GM18519 (cell line): ENCODE measurements around the gene MMP12.

Source experiments
- ATAC-seq: cut with Tn5 transposase; IDR thresholded peaks from one replicate; pipeline ENCODE4 v1.9.1; 2021; ENCODE audit warnings: mild to moderate bottlenecking, moderate library complexity; ENCODE audit not compliant: unreplicated experiment, low FRiP score

MMP12 gene

GRCh38 chr11:102853055-102853454 is 21.7 kb downstream of the MMP12 start:
- ATAC-seq = no peak

- no peak for ATAC-seq
These were observed 23.6 kb downstream of the MMP12 start for GRCh38 chr11:102850973-102851745.

GRCh38 chr11:102849311-102849710 is 25.5 kb downstream of the MMP12 start:
- ATAC-seq = no peak

- ATAC-seq = no peak
These were observed 28.5 kb downstream of the MMP12 start for GRCh38 chr11:102846292-102846691.

GRCh38 chr11:102843489-102843888 is 31.3 kb downstream of the MMP12 start, which contains the start of gene MMP3:
MMP3 (minus strand) TSS chr11:102843609; CDS start chr11:102843546, 63 bp downstream.
- ATAC-seq = no peak

GRCh38 chr11:102842930-102843329 is 31.9 kb downstream of the MMP12 start:
- ATAC-seq = no peak

- ATAC-seq = no peak
These were observed 34.8 kb downstream of the MMP12 start for GRCh38 chr11:102840018-102840417.

- ATAC-seq = no peak
These were observed 37.1 kb downstream of the MMP12 start for GRCh38 chr11:102837646-102838045.

- ATAC-seq = no peak
These were observed 37.6 kb downstream of the MMP12 start for GRCh38 chr11:102837156-102837555.

GRCh38 chr11:102836290-102836875 is 38.4 kb downstream of the MMP12 start:
- ATAC-seq = no peak

GRCh38 chr11:102833731-102834130 is 41.1 kb downstream of the MMP12 start:
- no peak for ATAC-seq

GRCh38 chr11:102832612-102833011 is 42.2 kb downstream of the MMP12 start:
- no peak for ATAC-seq

GRCh38 chr11:102831489-102832440 is 43.0 kb downstream of the MMP12 start:
- ATAC-seq = no peak

GRCh38 chr11:102831128-102831488 is 43.7 kb downstream of the MMP12 start:
- no peak for ATAC-seq

- no peak for ATAC-seq
These were observed 44.6 kb downstream of the MMP12 start for GRCh38 chr11:102830001-102830727.

- no peak for ATAC-seq
These were observed 45.3 kb downstream of the MMP12 start for GRCh38 chr11:102829316-102830000.

GRCh38 chr11:102824556-102824955 is 50.2 kb downstream of the MMP12 start:
- no peak for ATAC-seq

- no peak for ATAC-seq
These were observed 55.3 kb downstream of the MMP12 start for GRCh38 chr11:102819491-102819890.

- ATAC-seq = no peak
These were observed 61.3 kb downstream of the MMP12 start for GRCh38 chr11:102813484-102813883.
